Measurements from ENCODE around the gene SYT2.
"Not testable (repeated sequence)": the region's sequence is repeated elsewhere in the genome, so short reads cannot be mapped to it uniquely, and the experiment has no call there.

Gene SYT2

GRCh38 chr1:202728951-202729350, 18.7 kb upstream of the SYT2 start:
- ATAC-seq = no peak
- no peak for TF ChIP-seq PATZ1 (CRISPR knock-in tag; IDR thresholded peaks at IDR 0.05; ENCODE audit: borderline replicate concordance)
- TF ChIP-seq ZFP30 (CRISPR knock-in tag; IDR thresholded peaks at IDR 0.05) = no peak
- TF ChIP-seq PPARA (CRISPR knock-in tag; IDR thresholded peaks at IDR 0.05; ENCODE audit: borderline replicate concordance) = no peak
- no peak for TF ChIP-seq TSHZ2 (CRISPR knock-in tag; IDR thresholded peaks at IDR 0.05)

GRCh38 chr1:202725526-202725925, 15.3 kb upstream of the SYT2 start:
- no peak for ATAC-seq
- no peak for TF ChIP-seq ZC3H10 (CRISPR knock-in tag; IDR thresholded peaks at IDR 0.05)
- TF ChIP-seq SNAI2 (CRISPR knock-in tag; IDR thresholded peaks at IDR 0.05) = no peak
- no peak for TF ChIP-seq TSHZ2 (CRISPR knock-in tag; IDR thresholded peaks at IDR 0.05)

- TF ChIP-seq ZNF565 (CRISPR knock-in tag; conservative IDR thresholded peaks at IDR 0.05; ENCODE audit: low read depth) (no peak), ARNTL (CRISPR knock-in tag; IDR thresholded peaks at IDR 0.05; ENCODE audit: borderline replicate concordance, low read depth) (no peak), ZNF8 (CRISPR knock-in tag; IDR thresholded peaks at IDR 0.05) (no peak), SNAI2 (CRISPR knock-in tag; IDR thresholded peaks at IDR 0.05) (no peak), TCF4 (CRISPR knock-in tag; IDR thresholded peaks at IDR 0.05; ENCODE audit: borderline replicate concordance) (no peak), RARB (CRISPR knock-in tag; IDR thresholded peaks at IDR 0.05) (no peak), ESRRG (CRISPR knock-in tag; IDR thresholded peaks at IDR 0.05) (no peak), ZFP3 (CRISPR knock-in tag; IDR thresholded peaks at IDR 0.05) (no peak), CREB5 (CRISPR knock-in tag; IDR thresholded peaks at IDR 0.05; ENCODE audit: low read depth) (no peak), ZNF70 (CRISPR knock-in tag; IDR thresholded peaks at IDR 0.05) (no peak), TSHZ2 (CRISPR knock-in tag; IDR thresholded peaks at IDR 0.05) (no peak), POU6F1 (CRISPR knock-in tag; IDR thresholded peaks at IDR 0.05; ENCODE audit: borderline replicate concordance, low read depth) (no peak), ISL1 (CRISPR knock-in tag; IDR thresholded peaks at IDR 0.05) (no peak)
Measured at GRCh38 chr1:202723708-202724107, 13.5 kb upstream of the SYT2 start.

GRCh38 chr1:202723046-202723445, 12.8 kb upstream of the SYT2 start:
- ATAC-seq = not testable (repeated sequence)

More at GRCh38 chr1:202723708-202724107, 13.5 kb upstream of the SYT2 start:
- ATAC-seq = no peak

All from SK-N-SH treated with all-trans-retinoic acid at 6 μM for 48 hours (cell line).